HG03521 (cell line): Measurements from ENCODE around the gene HDHD5.

Experiments used
- ATAC-seq: cut with Tn5 transposase; IDR thresholded peaks from one replicate; pipeline ENCODE4 v1.9.1; 2021; ENCODE audit warnings: mild to moderate bottlenecking, moderate library complexity; ENCODE audit not compliant: unreplicated experiment

HDHD5 gene

DNA sequence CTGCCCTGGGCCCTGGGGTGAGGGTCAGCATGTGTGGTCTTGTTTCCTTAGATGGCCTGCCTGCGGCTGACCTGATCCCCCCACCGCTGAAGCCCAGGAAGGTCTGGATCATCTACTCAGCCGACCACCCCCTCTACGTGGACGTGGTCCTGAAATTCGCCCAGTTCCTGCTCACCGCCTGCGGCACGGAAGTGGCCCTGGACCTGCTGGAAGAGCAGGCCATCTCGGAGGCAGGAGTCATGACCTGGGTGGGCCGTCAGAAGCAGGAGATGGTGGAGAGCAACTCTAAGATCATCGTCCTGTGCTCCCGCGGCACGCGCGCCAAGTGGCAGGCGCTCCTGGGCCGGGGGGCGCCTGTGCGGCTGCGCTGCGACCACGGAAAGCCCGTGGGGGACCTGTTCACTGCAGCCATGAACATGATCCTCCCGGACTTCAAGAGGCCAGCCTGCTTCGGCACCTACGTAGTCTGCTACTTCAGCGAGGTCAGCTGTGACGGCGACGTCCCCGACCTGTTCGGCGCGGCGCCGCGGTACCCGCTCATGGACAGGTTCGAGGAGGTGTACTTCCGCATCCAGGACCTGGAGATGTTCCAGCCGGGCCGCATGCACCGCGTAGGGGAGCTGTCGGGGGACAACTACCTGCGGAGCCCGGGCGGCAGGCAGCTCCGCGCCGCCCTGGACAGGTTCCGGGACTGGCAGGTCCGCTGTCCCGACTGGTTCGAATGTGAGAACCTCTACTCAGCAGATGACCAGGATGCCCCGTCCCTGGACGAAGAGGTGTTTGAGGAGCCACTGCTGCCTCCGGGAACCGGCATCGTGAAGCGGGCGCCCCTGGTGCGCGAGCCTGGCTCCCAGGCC lies 50.6 kb downstream of the HDHD5 start:
- ATAC-seq: no peak

DNA sequence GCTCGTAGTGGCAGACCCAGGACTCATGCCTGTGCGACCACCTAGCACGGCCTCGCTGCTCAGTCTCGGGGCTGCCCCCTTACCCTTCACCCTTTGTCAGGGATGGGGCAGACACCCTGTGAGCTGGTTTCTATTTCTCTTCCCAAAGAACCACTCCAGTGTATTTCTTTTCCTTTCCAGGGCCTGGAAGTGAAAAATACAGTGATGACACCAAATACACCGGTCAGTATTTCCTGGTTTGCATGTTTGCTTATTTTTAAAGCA lies 51.6 kb downstream of the HDHD5 start:
- ATAC-seq: no peak

DNA sequence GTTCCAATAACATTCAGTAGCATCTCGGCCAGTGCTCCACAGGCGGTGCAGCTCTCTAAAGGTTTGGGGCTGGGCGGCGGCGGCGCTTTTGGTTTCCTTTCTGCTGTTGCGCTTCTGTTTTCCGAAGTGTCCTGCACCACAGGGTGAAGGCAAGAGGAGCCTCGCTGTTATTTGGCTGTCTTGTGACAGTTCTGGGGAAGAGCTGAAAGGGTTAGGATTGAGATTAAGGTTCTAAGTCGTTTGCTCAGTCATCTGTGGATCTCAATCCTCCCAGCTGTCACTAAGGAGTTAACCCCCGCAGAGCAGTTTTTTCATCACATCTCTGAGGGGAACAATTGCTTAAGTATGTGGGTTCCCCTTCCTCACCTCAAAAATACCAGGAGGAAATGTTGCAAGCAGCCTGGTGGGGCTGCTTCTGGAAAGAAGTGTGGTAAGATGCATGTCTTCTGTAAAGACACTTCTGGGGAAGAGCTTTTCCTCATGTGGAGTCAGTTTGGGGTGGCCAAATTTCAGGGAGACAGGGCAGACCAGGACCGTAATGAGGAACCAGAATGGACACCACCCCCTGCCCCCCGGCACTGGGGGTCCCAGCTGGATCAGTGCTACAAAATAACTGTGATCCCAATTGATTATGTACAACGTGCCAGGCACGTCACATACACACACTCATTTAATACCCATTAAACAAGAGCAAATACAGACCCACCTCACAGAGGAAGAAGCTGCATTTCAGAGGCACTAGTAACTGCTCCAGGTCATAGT lies 52.1 kb downstream of the HDHD5 start:
- no peak for ATAC-seq

DNA sequence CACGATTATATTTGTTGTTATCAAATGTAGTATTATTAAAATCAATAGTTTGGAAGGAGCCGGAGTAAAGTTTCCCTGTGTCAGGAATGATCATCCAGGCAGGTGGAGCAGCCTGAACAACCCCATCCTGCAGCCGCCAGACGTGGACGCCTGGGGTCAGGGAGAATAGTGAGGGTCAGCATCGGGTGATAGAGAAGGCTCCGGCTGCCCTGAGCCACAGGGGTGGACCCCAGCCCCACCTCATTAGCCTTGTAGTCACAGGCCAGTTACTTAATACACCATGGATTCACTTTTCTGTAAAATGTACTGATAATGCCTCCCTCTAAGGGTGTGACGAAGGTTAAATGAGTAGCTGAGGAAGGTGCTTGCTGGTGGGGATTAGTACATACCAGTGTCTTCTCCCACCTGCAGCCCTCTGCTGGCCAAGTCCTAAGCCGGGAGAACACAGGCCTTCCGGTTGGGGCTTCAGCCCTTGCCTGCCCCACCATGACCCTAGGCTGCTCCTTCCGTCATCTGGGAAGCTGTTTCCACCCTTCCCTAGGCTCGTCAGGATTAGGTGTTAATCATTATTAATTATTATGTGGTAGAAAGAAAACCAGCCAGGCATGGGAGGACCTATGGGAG lies 52.8 kb downstream of the HDHD5 start:
- no peak for ATAC-seq

DNA sequence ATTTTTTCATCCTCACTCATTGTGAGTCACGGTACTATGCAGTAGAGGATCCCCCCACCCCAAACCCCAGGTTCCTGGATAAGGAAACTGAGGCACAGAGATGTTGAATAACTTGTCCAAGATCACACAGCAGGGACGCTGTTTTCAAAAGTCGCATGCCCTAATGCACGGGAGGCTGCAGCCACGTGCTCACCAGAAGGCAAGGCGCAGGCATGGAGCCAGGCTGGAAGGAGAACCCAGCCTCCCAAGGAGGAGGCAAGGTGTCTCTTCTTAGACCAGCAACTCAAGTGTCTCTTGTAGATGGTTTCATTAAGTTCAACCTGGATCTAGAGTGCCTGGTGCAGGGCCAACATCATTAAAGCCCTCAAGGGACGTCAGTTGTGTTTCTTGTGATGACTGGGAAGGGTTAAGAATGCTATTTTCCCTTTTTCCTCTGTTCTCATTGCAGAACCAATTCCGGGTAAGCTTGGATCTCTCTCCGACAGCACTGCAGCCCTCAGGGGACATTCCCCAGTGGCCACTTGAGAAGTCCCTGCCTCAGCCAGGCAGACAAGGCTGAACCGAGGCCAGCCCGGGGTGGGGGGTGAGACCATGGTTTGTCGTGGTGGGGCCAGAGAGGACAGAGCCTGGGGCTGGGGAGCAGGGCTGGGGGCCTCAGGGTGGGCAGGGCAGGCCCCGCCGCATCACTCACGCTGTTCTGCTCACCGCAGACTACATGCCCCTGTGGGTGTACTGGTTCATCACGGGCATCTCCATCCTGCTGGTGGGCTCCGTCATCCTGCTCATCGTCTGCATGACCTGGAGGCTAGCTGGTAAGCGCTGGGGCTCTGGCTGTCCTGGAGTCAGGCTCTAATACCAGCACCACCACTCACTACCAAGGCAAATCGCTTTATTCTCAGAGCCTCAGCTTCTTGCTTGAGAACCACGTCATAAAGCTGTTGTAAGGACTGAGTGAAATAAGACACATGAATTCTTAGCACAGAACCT lies 53.6 kb downstream of the HDHD5 start:
- no peak for ATAC-seq

DNA sequence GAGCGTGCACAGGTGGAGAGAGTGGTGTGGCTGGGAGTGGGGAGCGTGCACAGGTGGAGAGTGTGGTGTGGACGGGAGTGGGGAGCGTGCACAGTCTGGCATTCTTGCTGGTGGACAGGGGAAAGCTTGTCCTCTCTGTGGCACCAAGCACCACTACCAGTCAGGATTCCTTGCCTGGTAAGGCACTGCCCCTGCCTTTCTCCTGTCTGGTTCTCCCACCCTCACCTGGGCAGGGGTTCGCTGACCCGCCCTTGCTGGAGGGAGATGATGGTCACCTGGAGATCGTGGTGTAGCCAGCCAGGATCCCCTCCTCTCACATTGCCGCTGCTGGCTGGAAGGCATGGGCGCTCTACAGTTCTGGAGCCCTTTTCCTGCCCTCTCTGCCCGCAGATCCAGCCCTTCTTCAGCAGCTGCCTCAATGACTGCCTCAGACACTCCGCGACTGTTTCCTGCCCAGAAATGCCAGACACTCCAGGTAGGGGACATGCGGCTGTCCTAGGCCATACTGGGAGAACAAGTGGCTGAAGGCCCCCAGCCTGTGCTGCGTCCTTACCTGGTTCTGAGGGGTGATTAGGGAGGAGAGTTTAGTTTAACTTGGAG lies 54.6 kb downstream of the HDHD5 start:
- no peak for ATAC-seq

DNA sequence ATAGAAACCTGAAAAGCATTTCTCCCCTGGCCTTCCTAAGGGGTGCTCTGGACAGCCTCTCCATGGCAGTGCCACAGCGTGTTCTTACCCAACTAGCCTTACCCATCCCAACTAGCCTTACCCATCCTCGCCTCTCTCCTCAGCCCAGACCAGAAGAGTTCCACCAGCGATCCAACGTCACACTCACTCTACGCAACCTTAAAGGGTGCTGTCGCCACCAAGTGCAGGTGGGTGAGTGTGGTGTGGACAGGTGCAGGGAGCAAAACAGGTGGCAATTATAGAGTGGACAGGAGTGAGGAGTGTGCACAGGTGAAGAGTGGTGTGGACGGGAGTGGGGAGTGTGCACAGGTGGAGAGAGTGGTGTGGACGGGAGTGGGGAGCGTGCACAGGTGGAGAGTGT lies 55.7 kb downstream of the HDHD5 start:
- ATAC-seq: no peak

DNA sequence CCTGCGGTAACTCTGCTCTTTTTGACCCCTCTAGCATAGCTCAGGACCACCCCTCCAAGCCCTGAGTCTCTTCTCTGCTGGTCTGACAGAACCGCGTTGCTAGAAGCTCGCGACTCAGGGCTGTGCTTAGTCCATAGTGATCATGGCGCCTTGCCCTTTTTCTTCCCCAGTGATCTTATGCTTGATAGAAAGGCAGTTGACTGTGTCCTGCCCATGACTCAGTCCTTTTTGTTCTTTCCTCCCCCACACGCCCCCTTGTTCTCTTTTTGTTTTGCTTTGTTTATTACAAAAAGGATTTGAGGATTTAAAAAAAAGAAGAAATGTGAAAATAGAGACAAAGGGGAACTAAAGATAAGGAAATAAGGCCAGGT lies 56.8 kb downstream of the HDHD5 start:
- ATAC-seq: no peak

DNA sequence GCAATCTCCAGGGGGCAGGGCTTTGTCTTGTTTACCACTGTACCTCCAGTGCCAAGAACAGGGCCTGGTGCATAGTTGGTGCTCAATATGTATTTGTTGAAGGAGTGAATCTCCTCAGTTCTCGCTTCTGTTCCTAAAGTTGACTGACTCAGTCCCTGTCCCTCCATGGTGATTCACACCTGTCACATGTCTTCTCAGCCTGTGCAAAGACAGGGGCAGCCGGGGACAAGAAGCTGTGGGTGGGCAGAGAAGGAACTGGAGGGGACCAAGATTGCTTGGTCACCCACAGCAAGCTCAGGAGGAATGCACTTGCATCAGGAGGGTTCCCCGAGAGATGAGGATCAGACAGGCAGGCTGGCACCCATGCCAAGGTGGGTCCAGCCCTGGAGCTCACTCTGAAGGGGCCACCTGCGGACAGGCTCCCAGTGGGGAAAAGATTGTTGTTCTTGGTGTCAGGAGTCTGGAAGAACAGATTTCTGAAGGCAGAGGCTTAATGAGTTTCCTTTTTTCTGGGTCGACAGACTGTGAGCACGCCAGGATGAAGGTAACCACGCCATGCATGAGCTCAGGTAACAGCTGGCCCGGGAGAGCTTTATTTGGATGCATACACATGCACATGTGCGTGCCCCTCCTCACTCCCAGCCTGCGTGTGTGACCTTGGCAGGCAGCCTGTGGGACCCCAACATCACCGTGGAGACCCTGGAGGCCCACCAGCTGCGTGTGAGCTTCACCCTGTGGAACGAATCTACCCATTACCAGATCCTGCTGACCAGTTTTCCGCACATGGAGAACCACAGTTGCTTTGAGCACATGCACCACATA lies 57.4 kb downstream of the HDHD5 start:
- ATAC-seq: no peak

DNA sequence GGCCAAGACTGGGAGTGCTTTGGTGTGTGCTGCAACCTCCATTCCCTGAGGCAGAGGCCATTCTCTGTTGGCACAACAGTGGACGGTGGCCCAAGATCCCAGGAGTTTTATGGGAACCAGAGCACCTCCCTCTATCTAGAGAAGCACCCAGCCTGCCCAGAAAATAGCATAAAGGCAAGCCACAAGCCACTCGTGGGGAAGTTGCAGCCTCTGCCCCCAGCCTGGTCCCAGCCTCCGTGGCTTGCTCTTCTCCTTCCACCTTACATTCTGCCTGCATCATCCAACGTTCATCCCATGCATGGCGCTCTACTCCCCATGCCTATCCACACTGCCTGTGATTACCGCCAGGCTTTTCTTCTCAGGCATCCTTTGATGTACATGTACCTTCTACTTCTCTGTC lies 58.5 kb downstream of the HDHD5 start:
- no peak for ATAC-seq

DNA sequence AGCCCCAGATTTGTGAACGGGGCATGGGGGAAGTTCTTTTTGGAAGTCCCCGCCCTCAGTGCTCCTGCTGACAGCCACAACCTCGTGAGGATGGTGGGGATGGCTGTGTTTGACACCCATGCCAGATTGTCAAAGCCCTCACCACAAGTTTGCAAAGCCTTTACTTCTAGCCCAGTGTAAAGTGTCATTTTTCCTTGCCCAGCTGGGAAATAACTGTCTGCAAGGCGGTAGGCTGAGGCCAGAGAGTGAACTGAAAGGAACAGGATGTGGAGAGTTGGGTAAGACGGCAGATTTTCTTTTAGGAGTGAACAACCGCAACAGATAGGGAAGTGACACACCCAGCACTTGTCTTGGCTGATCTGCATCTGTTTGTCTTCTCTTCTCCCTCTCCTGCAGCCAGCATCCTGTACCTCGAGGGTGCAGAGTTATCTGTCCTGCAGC lies 60.7 kb downstream of the HDHD5 start:
- ATAC-seq: no peak

DNA sequence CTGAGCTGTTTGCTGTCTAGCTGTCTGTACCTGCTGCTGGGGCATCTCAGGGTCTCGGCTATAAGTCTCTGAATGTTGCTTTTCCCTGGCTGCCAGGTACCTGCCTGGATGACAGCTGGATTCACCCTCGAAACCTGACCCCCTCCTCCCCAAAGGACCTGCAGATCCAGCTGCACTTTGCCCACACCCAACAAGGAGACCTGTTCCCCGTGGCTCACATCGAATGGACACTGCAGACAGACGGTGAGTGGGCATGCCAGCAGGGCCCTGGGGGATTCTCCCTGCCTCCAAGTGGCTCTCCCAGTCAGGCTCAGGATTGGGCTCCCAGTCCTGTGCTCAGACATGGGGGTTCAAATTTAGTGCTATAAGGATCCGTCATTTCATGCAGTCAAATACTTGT lies 61.4 kb downstream of the HDHD5 start:
- ATAC-seq: no peak

DNA sequence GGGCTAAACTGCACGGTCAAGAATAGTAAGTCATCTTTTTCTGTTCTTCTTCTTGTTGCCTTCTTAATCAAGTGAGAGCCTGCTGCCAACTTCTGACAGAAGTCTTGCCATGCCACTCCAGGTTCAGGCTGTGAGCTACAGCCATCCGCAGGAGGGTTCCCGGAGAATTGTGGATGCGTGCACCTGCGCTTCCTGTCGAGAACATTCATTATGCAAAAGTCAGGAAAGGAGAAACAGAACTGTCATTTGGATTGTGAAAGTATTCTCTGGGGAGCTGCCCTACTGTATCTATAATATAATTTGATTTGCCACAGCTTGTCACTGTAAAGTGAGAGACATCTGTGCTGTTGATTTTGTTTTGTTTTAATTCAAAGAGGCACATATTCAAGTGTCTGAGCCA lies 62.0 kb downstream of the HDHD5 start:
- ATAC-seq: no peak

DNA sequence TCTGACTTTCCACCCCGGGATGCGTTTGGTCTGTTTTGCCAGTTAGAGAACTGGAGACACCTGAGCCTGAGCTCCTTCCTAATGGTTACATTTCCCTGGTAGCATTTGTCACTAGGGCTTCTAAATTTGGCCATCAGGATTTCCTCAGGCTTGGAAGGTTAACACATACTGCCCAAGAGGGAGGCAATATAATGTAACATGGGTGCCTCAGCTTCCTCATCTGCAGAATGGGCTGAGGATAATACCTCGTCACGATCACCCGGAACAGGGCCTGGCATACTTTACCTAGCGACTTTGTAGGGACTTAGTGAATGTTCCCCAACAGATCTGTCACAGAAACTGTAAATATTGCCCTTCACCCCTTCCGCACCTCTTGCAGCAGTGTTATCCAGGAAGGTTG lies 63.0 kb downstream of the HDHD5 start:
- ATAC-seq: no peak

DNA sequence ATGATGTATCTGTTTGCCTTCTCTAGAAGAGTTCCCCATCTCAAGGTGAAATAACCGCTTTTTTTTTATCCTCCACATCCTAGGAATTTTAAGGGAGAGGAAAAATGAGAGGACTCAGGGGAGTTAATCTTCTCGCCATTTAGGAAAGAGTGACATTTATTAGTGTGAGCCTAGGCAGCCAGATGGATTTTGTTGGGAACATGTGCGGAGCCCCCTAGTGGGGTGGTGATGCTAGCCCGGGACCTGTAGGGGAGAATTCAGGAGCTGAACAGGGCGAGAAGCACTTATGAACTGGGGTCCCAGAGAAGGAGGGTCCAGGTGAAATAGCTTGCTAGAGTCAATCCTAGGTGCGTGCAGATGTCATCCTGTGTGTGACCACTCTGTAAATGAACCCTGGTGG lies 63.5 kb downstream of the HDHD5 start:
- no peak for ATAC-seq

DNA sequence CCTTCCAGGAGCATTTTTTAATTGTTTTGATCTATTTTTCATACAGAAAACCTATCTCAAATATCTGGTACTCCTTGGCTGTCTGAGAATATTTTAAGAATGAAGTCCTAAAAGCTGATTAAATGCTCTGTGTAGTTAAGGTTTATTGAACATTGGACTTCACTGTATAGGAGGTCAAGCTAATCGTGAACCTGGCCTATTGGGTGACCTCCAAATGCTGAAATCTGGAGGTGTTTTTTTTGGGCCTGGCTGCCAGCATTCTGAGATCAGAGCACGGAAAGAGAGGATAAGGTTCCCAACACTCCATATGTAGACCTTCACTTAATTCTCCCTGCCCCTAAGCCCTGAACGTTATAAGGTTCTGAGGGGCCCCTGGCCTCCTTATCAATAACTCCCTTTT lies 66.0 kb downstream of the HDHD5 start:
- ATAC-seq: no peak

DNA sequence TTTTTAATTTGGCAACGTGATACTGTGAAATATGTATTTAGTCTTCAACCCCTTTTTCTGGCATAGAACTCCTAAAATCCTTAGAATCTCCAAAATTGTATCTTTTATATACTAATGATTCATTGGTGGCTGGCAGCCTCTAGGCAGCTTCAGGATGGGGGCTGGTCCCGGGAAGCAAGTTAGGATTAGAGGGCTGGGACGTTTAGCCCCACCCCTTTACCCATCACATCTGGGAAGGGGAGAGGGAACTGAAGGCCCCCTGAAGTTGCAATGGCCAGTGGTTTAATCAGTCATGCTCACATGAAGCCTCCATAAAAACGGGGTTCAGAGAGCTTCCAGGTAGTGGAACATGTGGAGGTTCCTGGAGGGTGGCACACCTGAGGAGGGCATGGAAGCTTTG lies 67.2 kb downstream of the HDHD5 start:
- ATAC-seq: no peak

DNA sequence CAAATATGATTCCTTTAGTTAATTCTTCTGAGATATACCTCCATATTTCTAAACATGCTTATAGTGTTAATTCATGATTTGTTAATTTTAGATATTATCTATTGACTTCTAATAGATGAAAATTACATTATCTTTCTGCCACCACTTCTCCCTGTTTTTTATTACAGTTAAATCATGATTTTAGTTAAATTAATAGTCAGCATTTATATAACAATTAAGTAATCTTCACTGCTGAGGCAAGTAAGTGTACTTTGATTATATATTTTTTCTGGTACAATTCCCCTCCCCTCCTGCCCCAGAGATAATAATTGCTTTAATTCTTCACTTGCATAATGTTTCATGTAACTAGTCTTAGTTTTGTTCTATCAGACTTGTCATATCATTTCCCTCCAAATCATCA lies 68.5 kb downstream of the HDHD5 start:
- no peak for ATAC-seq
